HG03196 (cell line): ENCODE results near the gene MYBBP1A.
"Not testable (repeated sequence)": the region's sequence is repeated elsewhere in the genome, so short reads cannot be mapped to it uniquely, and the experiment has no call there.

Experiments used
- ATAC-seq: cut with Tn5 transposase; IDR thresholded peaks from one replicate; pipeline ENCODE4 v1.9.1; 2021; ENCODE audit not compliant: unreplicated experiment

The MYBBP1A gene, protein sequence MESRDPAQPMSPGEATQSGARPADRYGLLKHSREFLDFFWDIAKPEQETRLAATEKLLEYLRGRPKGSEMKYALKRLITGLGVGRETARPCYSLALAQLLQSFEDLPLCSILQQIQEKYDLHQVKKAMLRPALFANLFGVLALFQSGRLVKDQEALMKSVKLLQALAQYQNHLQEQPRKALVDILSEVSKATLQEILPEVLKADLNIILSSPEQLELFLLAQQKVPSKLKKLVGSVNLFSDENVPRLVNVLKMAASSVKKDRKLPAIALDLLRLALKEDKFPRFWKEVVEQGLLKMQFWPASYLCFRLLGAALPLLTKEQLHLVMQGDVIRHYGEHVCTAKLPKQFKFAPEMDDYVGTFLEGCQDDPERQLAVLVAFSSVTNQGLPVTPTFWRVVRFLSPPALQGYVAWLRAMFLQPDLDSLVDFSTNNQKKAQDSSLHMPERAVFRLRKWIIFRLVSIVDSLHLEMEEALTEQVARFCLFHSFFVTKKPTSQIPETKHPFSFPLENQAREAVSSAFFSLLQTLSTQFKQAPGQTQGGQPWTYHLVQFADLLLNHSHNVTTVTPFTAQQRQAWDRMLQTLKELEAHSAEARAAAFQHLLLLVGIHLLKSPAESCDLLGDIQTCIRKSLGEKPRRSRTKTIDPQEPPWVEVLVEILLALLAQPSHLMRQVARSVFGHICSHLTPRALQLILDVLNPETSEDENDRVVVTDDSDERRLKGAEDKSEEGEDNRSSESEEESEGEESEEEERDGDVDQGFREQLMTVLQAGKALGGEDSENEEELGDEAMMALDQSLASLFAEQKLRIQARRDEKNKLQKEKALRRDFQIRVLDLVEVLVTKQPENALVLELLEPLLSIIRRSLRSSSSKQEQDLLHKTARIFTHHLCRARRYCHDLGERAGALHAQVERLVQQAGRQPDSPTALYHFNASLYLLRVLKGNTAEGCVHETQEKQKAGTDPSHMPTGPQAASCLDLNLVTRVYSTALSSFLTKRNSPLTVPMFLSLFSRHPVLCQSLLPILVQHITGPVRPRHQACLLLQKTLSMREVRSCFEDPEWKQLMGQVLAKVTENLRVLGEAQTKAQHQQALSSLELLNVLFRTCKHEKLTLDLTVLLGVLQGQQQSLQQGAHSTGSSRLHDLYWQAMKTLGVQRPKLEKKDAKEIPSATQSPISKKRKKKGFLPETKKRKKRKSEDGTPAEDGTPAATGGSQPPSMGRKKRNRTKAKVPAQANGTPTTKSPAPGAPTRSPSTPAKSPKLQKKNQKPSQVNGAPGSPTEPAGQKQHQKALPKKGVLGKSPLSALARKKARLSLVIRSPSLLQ (N-terminal part only)

DNA sequence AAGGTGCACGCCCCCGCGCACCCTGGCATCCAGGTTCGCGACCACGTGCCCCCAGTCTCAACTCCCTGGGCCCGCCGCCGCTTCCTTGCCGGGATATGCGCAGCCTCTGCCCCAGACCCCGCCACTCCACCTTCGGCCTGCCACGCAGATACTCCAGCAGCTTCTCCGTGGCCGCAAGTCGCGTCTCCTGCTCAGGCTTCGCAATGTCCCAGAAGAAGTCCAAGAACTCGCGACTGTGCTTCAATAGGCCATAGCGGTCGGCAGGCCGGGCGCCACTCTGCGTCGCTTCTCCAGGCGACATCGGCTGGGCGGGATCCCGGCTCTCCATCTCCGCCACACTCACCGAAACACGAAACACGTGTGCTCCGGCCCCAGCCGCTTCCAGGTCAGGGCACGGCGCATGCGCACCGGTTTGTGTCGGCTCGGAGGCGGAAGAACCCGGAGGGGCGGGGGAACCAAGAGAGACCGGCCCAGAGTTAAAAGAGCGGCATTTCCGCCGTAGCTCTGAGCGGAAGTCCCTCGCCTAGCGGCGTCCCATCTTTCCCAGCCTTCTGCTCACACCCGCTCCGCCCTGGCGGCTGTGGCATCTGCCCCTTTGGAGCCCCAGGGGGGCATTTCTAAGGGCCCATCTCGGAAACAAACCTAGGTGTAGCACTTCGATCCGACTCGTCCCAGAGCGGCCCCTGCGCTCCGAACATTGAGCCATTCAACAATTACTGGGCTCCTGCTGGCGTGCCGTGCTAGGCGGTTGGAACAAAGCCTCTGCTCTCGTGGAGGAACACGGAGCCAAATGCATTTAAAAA is at the start of gene MYBBP1A:
MYBBP1A (minus strand) TSS at position 388 of the 803 bp plus-strand sequence; CDS start at position 328, 60 bp downstream.
- ATAC-seq, result peak; percentile 74

DNA sequence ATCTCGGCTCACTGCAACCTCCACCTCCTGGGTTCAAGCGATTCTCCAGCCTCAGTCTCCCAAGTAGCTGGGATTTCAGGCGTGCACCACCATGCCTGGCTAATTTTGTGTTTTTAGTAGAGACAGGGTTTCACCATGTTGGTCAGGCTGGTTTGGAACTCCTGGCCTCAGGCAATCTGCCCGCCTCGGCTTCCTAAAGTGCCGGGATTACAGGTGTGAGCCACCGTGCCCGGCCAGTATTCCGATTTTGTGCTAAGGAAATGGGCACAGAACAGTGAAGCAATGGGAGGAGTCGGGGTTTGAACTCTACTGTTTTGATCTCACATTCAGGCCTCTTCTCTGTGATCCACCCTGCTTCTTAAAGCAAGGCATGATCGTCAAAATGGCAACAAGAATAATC is 49.6 kb upstream of the MYBBP1A start:
- not testable (repeated sequence) for ATAC-seq

DNA sequence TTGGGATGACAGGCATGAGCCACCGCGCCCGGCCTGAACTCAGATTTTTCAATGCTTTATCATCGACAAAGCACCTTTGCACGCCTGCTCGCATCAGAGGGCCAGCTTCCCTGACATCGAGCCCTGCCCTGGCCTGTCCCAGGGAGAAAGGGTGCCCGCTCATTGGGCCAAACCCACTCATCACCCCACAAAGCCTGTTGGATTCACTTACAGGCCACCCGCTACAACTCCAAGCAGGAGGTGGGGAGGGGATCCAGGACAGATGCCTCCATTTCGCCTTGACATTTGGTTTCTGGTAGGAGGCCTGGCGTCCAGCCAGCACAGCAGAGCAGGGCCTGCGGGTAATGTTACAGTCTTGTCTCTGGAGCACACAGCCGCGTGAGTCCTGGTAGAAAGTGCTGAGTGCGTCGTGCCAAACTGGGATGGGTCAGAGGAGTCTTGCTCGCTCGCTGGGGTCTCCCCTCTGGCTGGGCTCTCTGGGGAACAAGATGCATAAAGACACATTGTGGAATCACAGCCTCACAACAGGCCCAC is 49.0 kb upstream of the MYBBP1A start:
- no peak for ATAC-seq

DNA sequence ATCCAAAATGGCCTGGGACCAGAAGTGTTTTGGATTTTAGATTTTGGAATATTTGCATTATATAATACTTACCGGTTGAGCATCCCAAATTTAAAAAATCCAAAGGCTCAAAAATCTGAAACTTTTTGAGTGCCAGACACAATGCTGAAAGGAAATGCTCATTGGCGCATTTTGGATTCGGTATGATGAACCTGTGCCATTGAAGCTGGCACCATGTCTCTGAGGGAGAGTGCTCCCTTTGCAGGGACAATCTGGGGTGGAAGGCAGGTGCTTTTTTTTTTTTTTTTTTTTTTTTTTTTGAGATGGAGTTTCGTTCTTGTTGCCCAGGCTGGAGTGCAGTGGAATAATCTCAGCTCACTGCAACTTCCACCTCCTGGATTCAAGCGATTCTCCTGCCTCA is 46.9 kb upstream of the MYBBP1A start:
- no peak for ATAC-seq

DNA sequence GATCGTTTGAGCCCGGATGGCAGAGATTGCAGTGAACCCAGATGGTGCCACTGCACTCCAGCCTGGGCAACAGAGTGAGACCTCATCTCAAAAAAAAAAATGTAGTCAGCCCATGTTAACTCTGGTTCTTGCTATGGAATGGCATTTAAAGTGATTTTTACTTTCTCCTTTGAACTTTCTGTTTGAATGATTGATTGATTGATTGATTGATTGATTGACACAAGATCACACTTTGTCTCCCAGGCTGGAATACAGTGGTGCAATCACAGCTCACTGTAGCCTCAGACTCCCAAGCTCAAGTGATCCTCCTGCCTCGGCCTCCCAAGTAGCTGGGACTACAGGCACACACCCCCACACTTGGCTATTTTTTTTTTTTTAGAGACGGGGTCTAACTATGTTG is 46.1 kb upstream of the MYBBP1A start:
- ATAC-seq, result no peak

DNA sequence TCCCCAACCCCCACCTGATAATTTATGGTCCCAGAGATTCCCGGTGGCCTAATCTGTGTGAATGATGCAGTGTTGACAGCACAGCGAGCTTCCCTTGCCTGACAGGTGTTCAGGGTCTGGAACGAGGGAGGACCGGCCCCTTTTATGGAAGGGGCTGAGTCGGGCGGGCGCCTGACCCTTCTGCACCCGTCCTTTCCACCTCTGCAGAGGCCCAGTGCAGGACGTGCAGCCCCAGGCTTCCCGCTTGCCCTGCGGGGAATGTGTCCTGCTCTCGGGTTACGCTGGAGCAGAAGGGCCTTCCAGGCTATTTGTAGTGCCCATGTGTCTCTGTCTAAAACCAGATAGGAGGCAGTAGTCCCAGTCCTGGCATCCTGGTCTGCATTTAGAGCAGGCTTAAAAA is 45.4 kb upstream of the MYBBP1A start:
- no peak for ATAC-seq

DNA sequence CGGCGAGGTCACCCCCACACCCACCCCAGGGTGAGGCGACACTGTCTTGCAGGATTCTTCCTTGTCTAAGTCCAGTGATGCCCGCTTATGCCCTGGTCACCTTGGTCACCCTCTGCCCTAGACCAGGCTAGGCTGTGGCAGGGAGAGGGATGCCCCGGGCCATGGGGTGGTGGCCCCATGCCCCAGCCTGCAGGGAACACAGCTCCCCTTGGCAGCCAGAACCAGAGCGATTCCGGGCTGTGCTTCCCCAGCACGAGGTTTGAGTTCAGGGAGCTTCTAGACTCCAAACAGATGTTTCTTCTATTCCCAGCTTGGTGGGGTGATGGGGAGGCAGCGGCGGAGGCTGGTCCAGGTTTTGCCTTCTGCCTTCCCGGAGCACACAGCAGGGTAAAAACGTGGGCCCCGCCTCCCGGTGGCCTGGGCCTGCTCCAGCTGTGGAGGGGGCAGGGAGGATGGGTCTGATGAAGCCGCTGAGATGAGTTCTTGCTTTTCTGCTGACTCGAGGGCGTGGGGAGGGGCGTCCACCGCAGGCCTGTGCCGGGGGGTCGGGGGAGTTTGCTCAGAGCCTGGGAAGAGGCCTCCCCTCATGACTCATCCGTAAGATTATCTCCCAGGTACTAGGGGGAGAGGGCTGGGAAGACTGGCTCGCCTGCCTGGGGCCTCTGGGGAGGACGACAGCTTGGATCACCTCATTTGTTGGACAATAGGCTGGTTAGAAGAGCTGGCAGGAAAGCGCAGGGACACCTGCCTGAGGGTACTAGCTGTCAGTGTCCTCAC is 44.5 kb upstream of the MYBBP1A start:
- ATAC-seq, result no peak

DNA sequence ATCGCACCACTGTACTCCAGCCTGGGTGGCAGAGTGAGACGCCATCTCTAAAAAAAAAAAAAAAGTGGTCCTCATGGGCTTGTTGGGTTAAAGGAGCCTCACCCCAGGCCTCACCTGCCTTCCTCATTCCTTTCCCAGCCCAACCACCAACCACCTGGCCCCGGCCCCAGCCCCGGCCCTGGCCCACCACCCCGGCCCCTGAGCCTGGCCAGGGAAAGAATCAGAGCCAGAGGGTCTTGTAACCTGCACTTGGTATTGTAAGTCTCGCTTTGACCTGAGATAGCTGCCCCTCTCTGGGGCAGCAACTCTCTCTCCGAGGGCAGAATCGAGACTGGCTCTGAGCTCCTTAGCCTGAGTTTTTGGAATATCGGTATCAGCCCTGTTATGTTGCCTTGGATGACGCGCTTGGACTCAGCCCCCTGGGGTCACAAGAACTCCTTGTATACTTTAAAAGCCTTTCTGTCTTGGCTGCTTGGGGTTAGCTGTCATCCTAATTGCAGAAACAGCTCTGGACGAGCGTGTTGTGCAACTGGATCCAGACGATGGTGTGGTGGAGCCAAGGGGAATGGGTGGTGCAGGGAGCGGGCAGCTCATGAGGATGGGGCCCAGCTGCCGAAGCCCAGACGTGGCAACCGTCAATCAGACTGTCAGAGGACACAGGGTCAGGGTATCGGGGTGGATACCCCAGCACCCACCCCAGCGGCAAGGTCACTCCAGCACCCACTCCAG is 43.8 kb upstream of the MYBBP1A start:
- ATAC-seq, result no peak

DNA sequence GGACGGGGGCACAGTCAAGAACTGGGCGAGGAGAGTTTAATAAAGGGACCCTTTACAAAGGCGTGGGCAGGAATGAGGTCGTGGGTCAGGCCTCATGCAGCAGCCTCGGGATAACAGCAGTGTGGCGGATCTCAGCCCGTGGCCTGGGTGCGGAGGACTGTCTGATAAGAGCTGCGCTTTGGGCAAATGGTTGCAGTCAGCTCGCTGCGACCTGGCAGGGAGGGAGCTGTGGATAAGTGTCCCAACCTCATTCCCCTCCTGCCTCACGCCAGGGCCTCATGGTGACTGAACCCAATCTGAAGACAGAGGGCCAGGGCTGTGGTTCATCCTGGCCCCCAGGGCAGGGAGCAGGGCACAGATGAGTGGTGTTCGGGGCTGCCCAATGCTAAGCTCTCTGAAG is 42.8 kb upstream of the MYBBP1A start:
- no peak for ATAC-seq

DNA sequence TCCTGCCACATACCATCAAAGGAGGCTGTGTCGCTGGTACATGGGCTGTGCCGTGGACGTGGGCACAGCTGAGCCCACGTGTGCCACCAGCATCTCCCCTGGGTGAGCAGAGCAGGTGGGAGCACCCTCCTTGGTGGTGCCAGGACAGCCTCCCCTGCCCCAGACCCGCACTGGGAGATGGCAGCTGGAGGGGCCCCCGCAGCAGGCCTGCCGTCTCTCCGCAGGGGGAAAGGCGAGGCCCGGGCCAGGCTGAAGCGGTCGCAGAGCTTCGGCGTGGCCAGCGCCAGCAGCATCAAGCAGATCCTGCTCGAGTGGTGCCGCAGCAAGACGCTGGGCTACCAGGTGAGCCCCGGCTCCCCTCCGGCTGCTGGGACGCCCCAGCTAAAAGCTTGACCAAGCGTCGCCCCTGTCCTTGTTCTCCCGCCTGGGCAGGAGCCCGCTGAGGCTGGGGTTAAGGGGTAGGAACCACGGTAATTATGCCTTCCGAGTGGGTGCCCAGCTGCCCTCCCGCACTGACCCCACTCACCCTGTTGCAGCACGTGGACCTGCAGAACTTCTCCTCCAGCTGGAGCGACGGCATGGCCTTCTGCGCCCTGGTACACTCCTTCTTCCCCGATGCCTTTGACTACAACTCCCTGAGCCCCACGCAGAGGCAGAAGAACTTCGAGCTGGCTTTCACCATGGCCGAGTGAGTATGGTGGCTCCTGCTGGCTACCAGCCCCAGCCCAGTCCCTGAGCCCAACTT is 41.6 kb upstream of the MYBBP1A start:
- no peak for ATAC-seq

DNA sequence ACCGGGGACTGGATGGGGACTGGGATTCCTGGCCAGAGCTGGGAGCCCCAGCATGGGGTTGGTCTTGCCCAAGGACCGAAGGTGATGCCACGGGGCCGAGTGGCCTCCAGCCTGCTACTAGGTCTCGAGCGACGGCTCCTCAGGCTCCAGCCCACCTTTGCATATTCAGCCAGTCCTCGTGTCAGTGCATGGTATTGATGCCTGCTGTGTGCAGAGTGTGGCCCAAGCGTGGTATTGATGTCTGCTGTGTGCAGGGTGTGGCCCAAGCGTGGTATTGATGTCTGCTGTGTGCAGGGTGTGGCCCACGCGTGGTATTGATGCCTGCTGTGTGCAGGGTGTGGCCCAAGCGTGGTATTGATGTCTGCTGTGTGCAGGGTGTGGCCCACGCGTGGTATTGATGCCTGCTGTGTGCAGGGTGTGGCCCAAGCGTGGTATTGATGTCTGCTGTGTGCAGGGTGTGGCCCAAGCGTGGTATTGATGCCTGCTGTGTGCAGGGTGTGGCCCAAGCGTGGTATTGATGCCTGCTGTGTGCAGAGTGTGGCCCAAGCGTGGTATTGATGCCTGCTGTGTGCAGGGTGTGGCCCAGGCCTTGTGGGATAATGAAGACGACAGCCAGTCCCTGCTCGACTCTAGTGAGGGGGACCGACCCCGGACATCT is 40.6 kb upstream of the MYBBP1A start:
- ATAC-seq, result not testable (repeated sequence)

DNA sequence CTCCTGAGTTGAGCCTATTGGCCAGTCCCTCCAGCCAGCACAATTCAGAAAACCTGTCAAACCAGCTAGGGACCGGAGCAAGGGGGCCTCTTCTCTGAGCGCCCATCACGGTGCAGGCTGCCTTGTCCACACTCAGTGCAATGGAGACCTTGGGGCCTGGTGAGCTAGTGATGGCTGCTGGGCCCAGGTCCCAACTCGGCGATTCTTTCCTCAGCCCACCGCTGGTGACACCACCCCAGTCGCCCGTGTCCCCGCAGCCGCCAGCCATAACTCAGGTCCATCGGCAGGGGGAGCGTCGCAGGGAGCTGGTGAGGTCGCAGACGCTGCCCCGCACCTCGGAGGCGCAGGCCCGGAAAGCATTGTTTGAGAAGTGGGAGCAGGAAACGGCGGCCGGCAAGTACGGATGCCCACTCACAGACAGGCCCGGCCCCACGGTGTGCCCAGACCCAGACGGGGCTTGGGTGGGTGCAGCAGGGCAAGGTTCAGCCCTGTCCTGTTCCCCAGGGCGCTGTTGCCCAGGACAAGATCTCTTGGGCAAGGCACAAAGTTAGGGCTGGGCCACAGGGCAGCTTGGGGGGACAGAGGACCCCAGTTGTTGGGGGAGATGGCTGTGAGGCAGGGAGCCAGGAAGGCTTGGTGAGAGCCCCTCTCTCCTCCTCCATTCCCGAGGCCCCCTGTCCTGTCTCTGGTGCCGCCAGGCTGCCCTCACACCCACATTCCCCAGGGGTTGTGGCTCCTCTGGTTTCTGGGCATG is 39.9 kb upstream of the MYBBP1A start:
- no peak for ATAC-seq

DNA sequence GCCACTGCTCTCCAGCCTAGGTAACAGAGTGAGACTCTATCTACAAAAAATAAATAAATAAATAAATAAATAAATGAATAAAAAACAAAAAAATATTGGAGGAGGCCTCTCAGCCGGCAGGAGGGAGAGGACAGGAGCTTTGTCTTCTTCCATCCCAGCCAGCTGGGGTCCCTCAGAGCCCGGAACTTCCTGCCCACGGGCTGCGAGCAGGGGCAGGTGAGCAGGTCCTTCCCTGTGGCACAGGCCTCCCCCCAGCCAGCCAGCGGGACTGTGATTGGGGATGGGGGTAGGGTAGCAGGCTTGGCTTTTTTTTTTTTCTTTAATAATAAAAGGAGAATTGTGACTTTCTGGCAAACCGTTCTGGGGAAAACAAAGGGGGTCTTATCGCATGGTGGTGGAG is 39.2 kb upstream of the MYBBP1A start:
- no peak for ATAC-seq

DNA sequence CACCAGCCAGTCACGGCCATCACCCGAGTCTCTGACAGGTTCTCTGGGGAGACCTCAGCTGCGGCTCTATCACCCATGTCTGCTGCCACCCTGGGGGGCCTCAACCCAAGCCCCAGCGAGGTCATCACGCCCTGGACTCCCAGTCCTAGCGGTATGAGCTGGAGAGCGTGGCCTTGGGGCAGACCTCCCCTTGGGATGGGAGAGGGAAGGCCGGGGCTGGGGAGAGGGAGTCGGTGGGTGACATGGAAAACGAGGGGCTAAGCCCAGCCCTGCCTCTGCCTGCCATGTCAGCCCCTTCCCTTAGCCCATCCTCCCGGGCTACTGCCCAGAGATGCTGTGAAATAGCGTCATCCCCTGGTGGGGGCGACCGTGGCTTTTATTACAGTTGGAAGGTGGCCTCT is 37.8 kb upstream of the MYBBP1A start:
- ATAC-seq, result no peak

DNA sequence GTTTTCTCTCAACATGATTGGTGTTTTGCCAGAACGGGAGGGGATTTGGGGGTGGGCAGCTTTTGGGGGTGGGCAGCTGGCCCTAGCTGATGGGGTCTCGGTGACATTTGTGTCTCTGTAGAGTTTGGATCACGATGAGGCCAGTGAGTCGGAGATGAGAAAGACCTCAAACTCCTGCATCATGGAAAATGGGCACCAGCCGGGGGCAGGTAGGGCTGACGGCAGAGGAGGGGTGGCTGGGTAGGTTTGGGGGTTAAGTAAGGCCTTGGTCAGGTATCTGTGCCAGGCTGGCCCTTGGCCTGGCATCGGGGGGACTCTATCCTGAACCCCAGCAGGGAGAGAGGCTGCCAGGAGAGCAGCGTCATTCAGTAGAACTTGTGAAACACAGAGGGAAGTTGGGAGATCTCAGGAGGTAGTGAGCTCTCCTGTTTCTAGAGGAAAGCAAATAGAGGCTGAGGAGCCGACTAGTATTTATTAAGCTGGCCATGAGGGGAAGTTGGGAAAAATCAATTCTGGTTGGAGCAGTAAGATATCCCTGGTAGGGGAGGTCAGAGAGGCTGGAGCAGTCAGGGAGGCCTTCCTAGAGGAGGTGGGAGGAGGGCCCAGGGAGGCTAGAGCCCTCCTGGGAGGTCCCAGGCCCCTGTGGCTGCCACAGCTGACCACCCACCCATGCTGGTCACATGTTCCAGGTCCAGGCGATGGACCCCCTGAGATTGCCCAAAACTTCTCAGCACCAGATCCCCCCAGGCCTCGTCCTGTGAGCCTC is 37.2 kb upstream of the MYBBP1A start:
- ATAC-seq, result no peak

DNA sequence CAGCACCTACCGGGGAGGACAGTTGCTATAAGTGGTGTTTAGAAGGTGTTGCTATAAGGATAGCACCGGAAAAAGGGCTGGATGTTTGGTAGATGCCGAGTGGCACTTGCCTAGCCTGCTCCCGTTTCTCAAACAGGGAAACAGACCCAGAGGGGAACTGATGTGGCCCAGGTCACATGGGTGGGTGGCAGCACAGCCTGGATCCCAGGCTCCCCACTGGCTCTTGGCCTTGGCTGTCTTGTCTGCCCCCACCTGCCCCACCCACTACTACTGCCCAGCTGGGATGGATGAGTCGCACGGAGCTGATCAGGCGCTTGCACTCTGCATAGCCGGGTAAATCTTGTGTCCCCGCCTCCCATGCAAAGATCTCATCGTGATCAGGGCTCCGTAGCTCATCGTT is 36.3 kb upstream of the MYBBP1A start:
- ATAC-seq, result no peak
